C4-2B (cell line): ENCODE results near the gene NUP205.

ENCODE experiments used
- H3K27ac ChIP-seq: fragments of 450-650 bp; 2 replicates; pipeline ENCODE4 v1.5.1; 2017
- ZFX ChIP-seq: fragments of 450-650 bp; IDR thresholded peaks from 2 replicates; pipeline ENCODE4 v1.6.1; 2017
- TF ChIP-seq, protein P1 (sequence below): fragments of 450-650 bp; conservative IDR thresholded peaks from 2 replicates; pipeline ENCODE4 v1.5.1; 2017; ENCODE audit warnings: mild to moderate bottlenecking

The NUP205 gene

DNA sequence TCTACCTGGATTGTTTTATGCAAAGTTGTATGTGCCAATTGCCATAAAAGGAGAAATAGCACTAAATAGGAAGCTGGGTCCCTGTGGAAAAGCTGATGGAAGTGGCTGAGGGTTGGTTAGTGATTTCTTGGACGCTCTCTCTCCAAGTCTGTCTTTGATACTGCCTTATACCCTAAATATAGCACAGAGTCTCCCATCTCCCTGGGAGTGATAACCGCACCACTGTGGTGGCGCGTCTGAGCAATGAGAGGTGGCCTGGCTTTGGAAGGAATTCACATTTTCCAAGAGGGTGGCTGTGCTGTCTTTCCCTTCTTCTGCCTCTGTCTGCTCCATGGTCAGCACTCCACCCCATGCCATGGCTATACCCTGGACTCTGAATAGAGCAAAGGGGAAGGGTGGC lies 135.8 kb downstream of the NUP205 start:
- TF ChIP-seq ZFX = no peak
- TF ChIP-seq, protein P1, sequence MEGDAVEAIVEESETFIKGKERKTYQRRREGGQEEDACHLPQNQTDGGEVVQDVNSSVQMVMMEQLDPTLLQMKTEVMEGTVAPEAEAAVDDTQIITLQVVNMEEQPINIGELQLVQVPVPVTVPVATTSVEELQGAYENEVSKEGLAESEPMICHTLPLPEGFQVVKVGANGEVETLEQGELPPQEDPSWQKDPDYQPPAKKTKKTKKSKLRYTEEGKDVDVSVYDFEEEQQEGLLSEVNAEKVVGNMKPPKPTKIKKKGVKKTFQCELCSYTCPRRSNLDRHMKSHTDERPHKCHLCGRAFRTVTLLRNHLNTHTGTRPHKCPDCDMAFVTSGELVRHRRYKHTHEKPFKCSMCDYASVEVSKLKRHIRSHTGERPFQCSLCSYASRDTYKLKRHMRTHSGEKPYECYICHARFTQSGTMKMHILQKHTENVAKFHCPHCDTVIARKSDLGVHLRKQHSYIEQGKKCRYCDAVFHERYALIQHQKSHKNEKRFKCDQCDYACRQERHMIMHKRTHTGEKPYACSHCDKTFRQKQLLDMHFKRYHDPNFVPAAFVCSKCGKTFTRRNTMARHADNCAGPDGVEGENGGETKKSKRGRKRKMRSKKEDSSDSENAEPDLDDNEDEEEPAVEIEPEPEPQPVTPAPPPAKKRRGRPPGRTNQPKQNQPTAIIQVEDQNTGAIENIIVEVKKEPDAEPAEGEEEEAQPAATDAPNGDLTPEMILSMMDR = no peak
- H3K27ac ChIP-seq = no peak overlapping the region

GRCh38 chr7:135697276-135698049 lies 139.7 kb downstream of the NUP205 start:
- TF ChIP-seq, protein P1 = no peak
- no peak for TF ChIP-seq ZFX
- no peak overlapping the region for H3K27ac ChIP-seq
